Ureter (tissue), 1 donor: ENCODE data around the gene ELF5. TPM values are rescaled to one million over a fixed set of nuclear protein-coding genes. Genes with fewer than 3 reads are reported as not detected.

ENCODE experiments used
- DNase-seq: peaks from one replicate; pipeline ENCODE4 v3.0.0-alpha.2; 2020; ENCODE audit warnings: low spot score
- total RNA-seq: library from RNA; stranded (reverse); gene quantifications from one replicate; pipeline ENCODE4 v1.2.4, GENCODE V29; 2023
- donor health status: DM: yes; HTN: yes; CAD: no.

The ELF5 gene
- total RNA-seq, 1 donor from 2014 or later = 70.3 TPM

DNA sequence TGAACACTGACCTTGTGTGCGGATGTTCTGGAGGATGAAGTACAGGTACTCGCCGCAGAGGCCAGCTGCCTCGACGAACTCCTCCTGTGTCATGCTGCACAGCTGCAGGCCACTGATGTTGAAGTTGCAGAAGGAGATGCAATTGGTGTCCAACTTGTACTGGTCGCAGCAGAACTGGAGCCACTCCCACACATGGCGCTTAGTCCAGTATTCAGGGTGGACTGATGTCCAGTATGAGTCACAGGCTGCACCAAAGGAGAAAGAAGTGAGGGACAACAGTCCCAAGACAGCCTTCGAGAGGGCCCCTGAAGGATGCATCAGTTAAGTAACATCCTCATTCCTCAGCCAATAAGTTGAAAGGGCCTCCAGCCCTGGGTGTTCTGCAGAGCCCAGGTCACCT lies 20.1 kb downstream of the ELF5 start:
- DNase-seq = no peak

DNA sequence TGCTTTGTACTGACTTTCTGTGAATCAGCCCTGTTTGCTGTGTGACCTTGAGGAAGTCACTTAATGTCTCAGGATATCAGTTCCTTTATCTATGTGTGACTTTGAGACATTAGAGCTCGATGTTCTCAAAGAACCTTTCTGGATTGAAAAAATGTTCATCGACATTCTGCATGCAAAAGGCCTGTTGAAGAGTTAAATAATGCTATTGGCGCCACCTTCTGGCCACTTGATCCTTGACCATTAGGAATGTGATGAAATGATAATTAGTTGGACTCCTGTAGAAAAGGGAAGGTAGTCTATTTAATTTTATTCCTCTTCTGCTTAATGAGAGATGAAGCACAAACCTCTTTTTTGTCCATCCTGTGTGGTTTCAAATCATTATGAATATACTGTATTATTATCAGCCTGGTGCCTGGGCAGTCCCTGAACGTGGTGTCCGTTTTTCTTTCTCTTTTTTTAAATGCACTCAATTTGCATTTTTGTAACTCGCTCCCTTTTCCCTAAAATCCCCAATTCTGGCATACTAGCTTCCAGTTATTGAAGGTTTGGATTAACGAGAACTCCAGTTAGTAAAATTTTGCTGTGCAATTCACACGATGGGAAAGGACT lies 20.7 kb downstream of the ELF5 start:
- no peak for DNase-seq

GRCh38 chr11:34490304-34490703 lies 23.3 kb downstream of the ELF5 start:
- no peak for DNase-seq

- peak; percentile 15 for DNase-seq
These were observed 24.6 kb downstream of the ELF5 start for GRCh38 chr11:34488855-34489557.

DNA sequence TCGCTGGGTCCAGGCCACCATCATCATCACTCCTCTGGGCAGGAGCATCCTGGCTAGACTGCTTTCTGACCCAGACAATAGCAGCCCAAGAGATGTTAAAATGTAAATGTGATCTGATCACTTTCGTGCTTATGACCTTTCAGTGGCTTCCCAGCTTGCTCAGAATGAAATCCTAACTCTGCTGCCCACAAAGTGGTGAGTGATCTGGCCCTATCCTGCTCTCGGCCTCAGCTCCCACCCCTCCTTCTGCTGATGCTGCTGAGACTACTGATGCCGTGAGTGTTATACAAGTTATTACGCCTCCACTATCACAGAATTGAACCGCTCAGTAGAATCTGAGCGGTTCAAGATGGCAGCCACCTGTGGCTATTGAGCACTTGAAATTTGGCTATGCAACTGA lies 26.2 kb downstream of the ELF5 start:
- DNase-seq = no peak

- no peak for DNase-seq
These were observed 30.3 kb downstream of the ELF5 start for GRCh38 chr11:34483106-34483874.

GRCh38 chr11:34481307-34481706 lies 32.3 kb downstream of the ELF5 start:
- DNase-seq = no peak

DNA sequence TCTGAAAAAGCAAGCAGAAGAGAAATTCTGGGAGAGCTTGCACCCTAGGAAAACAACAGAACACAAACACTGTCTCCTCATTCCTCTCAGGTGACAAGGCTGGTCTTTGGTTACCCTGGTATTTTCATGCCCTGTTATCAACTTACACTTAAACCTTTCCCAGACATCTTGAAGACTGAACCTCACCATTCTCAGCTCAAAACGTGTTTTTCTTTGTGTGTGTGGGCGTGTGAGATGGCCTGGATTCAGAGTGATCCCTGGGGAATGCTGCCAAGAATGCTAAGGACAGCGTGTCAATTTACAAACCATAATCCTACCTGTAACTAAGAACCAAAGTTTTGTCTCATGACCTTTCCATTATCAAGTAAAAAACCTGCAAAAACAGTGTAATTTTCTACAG lies 33.3 kb downstream of the ELF5 start:
- DNase-seq = no peak

DNA sequence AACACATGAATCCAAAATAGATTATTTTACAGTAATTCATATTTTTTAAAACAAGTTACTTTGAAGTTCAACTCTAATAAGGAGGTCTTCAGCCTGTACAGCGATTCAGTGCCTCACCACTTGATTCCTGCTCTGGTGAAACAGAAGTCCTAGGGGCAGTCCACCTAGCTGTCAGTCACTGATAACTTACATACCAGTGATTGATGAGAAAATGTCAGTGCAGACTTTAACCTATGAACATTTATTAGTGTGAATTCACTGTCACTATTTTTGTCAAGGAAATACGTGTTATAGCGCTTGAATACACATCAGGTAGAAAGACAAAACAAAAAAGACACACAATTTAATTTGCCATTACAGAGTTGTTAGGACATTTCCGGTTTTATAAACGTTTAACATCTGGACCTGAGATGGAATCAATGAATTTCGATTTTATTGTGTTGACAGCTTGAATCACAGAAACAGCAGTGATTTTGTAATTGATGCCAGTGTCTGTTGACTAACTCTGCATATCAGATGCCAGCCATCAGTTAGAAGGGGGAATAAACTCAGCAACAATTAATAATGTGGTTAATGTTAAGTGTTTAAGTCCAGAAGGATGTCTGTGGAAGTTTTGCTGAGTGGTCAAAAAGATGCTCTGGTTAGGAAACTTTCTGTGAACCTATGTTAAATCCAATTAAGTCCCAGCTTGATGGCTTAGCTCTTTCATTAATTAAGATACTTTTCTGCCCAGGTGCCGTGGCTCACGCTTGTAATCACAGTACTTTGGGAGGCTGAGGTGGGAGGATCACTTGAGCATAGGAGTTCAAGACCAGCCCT lies 34.5 kb downstream of the ELF5 start:
- DNase-seq = no peak

- no peak for DNase-seq
These were observed 36.7 kb downstream of the ELF5 start for GRCh38 chr11:34476849-34477248.

GRCh38 chr11:34475656-34476055 lies 37.9 kb downstream of the ELF5 start:
- no peak for DNase-seq

DNA sequence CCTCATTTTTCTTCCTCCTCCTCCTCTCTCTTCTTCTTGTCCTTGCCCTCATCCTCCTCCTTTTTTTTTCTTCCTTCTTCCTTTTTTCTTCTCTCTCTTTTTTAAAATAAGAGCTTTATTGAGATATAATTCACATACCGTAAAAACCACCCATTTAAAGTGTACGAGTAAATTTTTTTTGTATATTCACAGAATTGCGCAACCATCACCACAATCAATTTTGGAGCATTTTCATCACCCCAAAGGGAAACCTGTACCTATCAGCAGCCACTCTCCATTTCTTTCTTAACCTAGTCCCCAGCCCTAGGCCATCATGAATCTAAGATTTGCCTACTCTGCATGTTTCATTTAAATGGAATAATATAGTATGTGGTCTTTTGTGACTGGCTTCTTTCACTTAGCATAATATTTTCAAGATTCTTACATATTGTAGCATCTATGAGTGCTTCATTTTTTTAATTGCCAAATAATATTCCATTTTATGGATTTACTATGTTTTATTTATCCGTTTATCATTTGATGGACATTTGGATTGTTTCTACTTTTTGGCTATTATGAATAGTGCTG lies 39.9 kb downstream of the ELF5 start:
- no peak for DNase-seq

GRCh38 chr11:34468209-34468841 lies 45.3 kb downstream of the ELF5 start:
- no peak for DNase-seq

GRCh38 chr11:34466802-34467488 lies 46.6 kb downstream of the ELF5 start:
- DNase-seq = no peak

GRCh38 chr11:34464591-34465051 lies 49.0 kb downstream of the ELF5 start:
- no peak for DNase-seq

- DNase-seq = no peak
These were observed 52.4 kb downstream of the ELF5 start for GRCh38 chr11:34461215-34461614.

GRCh38 chr11:34460278-34460677 lies 53.3 kb downstream of the ELF5 start:
- DNase-seq = no peak

GRCh38 chr11:34459507-34460162 lies 54.0 kb downstream of the ELF5 start:
- no peak for DNase-seq

DNA sequence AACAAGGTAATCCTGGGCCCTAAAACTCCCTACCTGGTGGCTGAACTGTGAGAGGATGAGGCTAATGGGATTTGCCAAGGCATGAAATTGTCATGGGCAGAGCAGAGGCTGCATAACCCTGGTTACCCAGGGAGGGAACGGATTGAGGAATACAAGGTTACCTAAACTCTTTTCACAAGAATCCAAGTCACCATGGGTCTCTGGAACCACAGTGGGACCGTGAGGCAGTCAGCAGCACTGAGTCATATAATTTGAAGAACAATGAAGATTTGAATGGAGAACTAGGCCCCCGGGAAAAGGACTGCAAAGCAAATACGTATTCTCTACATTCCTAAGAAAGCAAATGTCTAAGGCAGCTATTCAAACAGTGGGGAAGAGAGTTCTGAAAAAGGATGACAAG lies 55.1 kb downstream of the ELF5 start:
- DNase-seq = no peak

DNA sequence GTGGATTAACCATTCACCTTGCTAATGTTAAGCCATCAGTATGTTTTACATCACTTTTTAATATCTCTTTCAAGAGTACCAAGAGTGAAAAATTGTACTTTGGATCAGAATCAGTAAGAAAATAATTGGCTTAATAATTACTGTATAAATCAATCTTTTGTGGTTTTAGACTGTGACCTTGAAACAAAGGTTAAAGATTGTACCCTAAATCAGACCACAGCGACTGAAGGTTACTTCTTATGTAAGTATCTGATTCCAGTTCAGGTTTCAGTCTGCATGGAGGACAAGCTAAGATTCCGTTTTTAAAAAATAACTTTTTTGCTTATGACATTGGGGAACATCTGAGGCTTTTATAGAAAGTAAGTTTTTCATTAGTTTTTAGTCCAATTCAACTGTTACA lies 56.0 kb downstream of the ELF5 start:
- no peak for DNase-seq
